CD4-positive, alpha-beta memory T cell (primary cell): ENCODE measurements around the gene OR2F2. TPM values are rescaled to one million over a fixed set of nuclear protein-coding genes. Genes with fewer than 3 reads are reported as not detected.

ENCODE experiments used
- CTCF ChIA-PET: fragments of 350-600 bp; sonication (Branson Sonifier 250); formaldehyde crosslinking; loops from one replicate; lab custom pipeline; 2021; ENCODE audit warnings: inconsistent platforms; ENCODE audit not compliant: partially characterized antibody; lab: Charles Lee
- POLR2A ChIA-PET: fragments of 350-600 bp; sonication (Branson Sonifier 250); formaldehyde crosslinking; loops from one replicate; lab custom pipeline; 2021; ENCODE audit not compliant: partially characterized antibody; lab: Charles Lee
- DNase-seq, 5 donors: peaks; one replicate each; pipeline versions ENCODE4 v3.0.0 to v3.0.0-alpha.2; 2020 to 2022; ENCODE audit warnings: mixed read lengths in 1 of 5
- H3K27ac ChIP-seq: one replicate; pipeline ENCODE4 v1.7.0; 2013; ENCODE audit warnings: low read depth, low read length
- H3K27me3 ChIP-seq: 2 replicates; pipeline ENCODE4 v1.7.0; 2013; ENCODE audit warnings: mild to moderate bottlenecking, low read length, moderate library complexity; ENCODE audit not compliant: insufficient read depth
- H3K36me3 ChIP-seq: 2 replicates; pipeline ENCODE4 v1.7.0; 2013; ENCODE audit warnings: mild to moderate bottlenecking, low read length, moderate library complexity; ENCODE audit not compliant: insufficient read depth
- H3K4me1 ChIP-seq: 2 replicates; pipeline ENCODE4 v1.7.0; 2013; ENCODE audit warnings: mild to moderate bottlenecking, low read length, moderate library complexity; ENCODE audit not compliant: insufficient read depth
- H3K4me3 ChIP-seq, 2 donors: one replicate each; pipeline ENCODE4 v1.7.0; 2013; ENCODE audit warnings: low read length in 2 of 2, mild to moderate bottlenecking in 1 of 2
- H3K9me3 ChIP-seq, 2 donors: one replicate each; pipeline ENCODE4 v1.7.0; 2013; ENCODE audit warnings: low read length in 2 of 2, control low read depth in 1 of 2; ENCODE audit not compliant: control insufficient read depth in 1 of 2
- H3K27ac Mint-ChIP-seq, 7 donors: one replicate each; pipeline ENCODE4 v1.8.0; 2020 to 2021; ENCODE audit warnings: mixed read lengths in 7 of 7, mild to moderate bottlenecking in 6 of 7, inconsistent platforms in 3 of 7, moderate library complexity in 3 of 7
- H3K27me3 Mint-ChIP-seq, 2 donors: one replicate each; pipeline ENCODE4 v1.8.0; 2020 to 2021; ENCODE audit warnings: mixed read lengths in 2 of 2
- H3K36me3 Mint-ChIP-seq, 2 donors: one replicate each; pipeline ENCODE4 v1.8.0; 2020 to 2021; ENCODE audit warnings: mixed read lengths in 2 of 2, inconsistent platforms in 1 of 2, mild to moderate bottlenecking in 1 of 2
- H3K4me1 Mint-ChIP-seq, 4 donors: one replicate each; pipeline ENCODE4 v1.8.0; 2020 to 2021; ENCODE audit warnings: mixed read lengths in 4 of 4, mild to moderate bottlenecking in 1 of 4
- H3K4me3 Mint-ChIP-seq, 8 donors: one replicate each; pipeline ENCODE4 v1.8.0; 2020 to 2021; ENCODE audit warnings: mixed read lengths in 8 of 8, mild to moderate bottlenecking in 7 of 8, moderate library complexity in 6 of 8, inconsistent platforms in 3 of 8
- H3K9me3 Mint-ChIP-seq, 8 donors: one replicate each; pipeline ENCODE4 v1.8.0; 2020 to 2021; ENCODE audit warnings: mixed read lengths in 8 of 8, mild to moderate bottlenecking in 5 of 8, inconsistent platforms in 3 of 8, moderate library complexity in 1 of 8
- intact Hi-C: fragments of 100-400 bp; cut with micrococcal nuclease; formaldehyde crosslinking; loops from one replicate; pipeline ENCODE4 v1.15.1; 2023
- polyA plus RNA-seq, 2 donors: library from polyadenylated mRNA; unstranded; fragments of 300-500 nt; fragmentation: Illumina TruSeq; gene quantifications; one replicate each; pipeline ENCODE4 v1.2.3, GENCODE V29; 2021
- total RNA-seq, 2 experiments: library from RNA; stranded (reverse); gene quantifications; one replicate each; pipeline ENCODE4 v1.2.3, GENCODE V29; 2021

The OR2F2 gene
- total and polyA plus RNA-seq, 4 experiments from 2014 or later = not detected

DNA sequence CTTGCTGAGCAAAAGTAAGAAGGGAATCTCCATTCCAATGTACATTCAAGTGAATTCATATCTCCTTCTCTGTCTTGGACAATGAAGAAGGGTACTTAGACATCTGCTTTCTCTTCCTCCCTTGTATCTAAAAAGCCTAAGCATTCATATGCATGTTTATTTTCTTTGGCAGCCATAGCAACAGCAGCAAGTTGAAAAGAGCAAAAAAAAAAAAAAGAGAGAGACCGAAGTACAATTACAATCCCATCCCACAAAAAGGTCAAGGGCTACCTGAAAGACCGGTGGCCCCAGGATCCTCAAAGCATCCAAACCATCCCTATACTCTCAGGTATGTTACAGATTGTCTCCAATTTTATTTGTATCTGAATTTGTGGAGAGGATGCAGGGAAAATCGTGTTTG is 23.7 kb downstream of the OR2F2 start:
- Histone ChIP-seq H3K27me3 (no peaks in the 10 kb centered on the region), H3K27ac (no peak overlapping the region), H3K4me3 (no peak overlapping the region), H3K36me3 (no peaks in the 10 kb centered on the region), H3K9me3 (no peaks in the 10 kb centered on the region), H3K4me1 (no peaks in the 10 kb centered on the region)
- H3K4me3 Mint-ChIP-seq = no peak overlapping the region
- H3K27ac Mint-ChIP-seq = no peak overlapping the region
- H3K9me3 Mint-ChIP-seq = no peaks in the 10 kb centered on the region
- ChIA-PET CTCF (no interaction called here), POLR2A (no interaction called here)
- no peaks in the 10 kb centered on the region for H3K4me1 Mint-ChIP-seq
- H3K36me3 Mint-ChIP-seq = no peaks in the 10 kb centered on the region
- no peak for DNase-seq
- intact Hi-C loops = no loop called here
- peaks cover 8 to 10% of the 10 kb centered on the region in 2 donors for H3K27me3 Mint-ChIP-seq

- Histone ChIP-seq H3K36me3 (no peaks in the 10 kb centered on the region), H3K27ac (no peak overlapping the region), H3K4me1 (no peaks in the 10 kb centered on the region), H3K9me3 (no peaks in the 10 kb centered on the region), H3K4me3 (no peak overlapping the region), H3K27me3 (no peaks in the 10 kb centered on the region)
- Mint-ChIP-seq H3K27ac (no peak overlapping the region), H3K27me3 (peaks cover 10 to 11% of the 10 kb centered on the region in 2 donors), H3K9me3 (no peaks in the 10 kb centered on the region), H3K36me3 (no peaks in the 10 kb centered on the region), H3K4me3 (no peak overlapping the region), H3K4me1 (no peaks in the 10 kb centered on the region)
- intact Hi-C loops = no loop called here
- no peak for DNase-seq
- CTCF ChIA-PET = no interaction called here
- POLR2A ChIA-PET = no interaction called here
Measured at GRCh38 chr7:143960813-143961610, 26.0 kb downstream of the OR2F2 start.

GRCh38 chr7:143965280-143965679 is 30.2 kb downstream of the OR2F2 start:
- peaks cover 4 to 12% of the 10 kb centered on the region in 2 donors for H3K27me3 Mint-ChIP-seq
- no peaks in the 10 kb centered on the region for H3K36me3 ChIP-seq
- no peak overlapping the region for H3K4me3 Mint-ChIP-seq
- H3K4me1 ChIP-seq = no peaks in the 10 kb centered on the region
- no peaks in the 10 kb centered on the region for H3K9me3 ChIP-seq
- DNase-seq = no peak
- intact Hi-C loops = no loop called here
- H3K4me1 Mint-ChIP-seq = no peaks in the 10 kb centered on the region
- H3K36me3 Mint-ChIP-seq = no peaks in the 10 kb centered on the region
- no peak overlapping the region for H3K27ac ChIP-seq
- H3K27me3 ChIP-seq = no peaks in the 10 kb centered on the region
- peaks cover 0 to 2% (median 0%) of the 10 kb centered on the region in 8 donors for H3K9me3 Mint-ChIP-seq
- H3K4me3 ChIP-seq = no peak overlapping the region
- no peak overlapping the region for H3K27ac Mint-ChIP-seq
- ChIA-PET POLR2A (no interaction called here), CTCF (no interaction called here)

- Mint-ChIP-seq H3K27me3 (peaks cover 3 to 14% of the 10 kb centered on the region in 2 donors), H3K4me1 (no peaks in the 10 kb centered on the region), H3K36me3 (no peaks in the 10 kb centered on the region), H3K4me3 (no peak overlapping the region), H3K9me3 (peaks cover 0 to 6% (median under 1%) of the 10 kb centered on the region in 8 donors), H3K27ac (no peak overlapping the region)
- no peak overlapping the region for H3K27ac ChIP-seq
- no peaks in the 10 kb centered on the region for H3K27me3 ChIP-seq
- no peaks in the 10 kb centered on the region for H3K36me3 ChIP-seq
- no peaks in the 10 kb centered on the region for H3K4me1 ChIP-seq
- intact Hi-C loops = no loop called here
- H3K4me3 ChIP-seq = no peak overlapping the region
- CTCF ChIA-PET = no interaction called here
- H3K9me3 ChIP-seq = no peaks in the 10 kb centered on the region
- no peak for DNase-seq
- POLR2A ChIA-PET = no interaction called here
Measured at GRCh38 chr7:143967398-143967797, 32.4 kb downstream of the OR2F2 start.

DNA sequence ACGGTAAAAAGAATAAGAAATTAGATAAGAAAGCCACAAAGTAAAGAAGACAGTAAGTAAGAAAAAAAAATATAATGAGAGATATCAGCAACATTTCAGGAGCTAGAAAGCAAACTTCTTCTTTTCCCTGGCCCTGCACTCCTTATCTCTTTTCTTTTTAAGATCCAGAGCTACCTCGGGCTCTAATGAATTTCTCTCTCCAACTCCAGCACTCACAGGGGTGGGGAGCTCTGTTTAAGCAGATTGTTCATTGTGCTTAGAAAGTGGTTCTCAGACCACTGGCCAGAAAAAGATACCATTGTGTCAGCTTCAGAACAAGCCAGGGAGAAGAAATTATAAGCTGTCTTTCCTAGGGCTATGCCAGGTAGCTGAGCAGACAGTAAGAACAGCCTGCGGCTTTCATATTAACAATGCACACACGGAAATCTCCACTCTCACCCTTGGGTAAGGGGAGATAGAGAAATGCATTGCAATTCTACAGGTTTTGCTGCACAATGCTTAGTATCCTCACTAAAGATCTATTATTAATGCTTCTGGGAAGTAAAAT is 38.9 kb downstream of the OR2F2 start:
- H3K4me1 ChIP-seq = no peaks in the 10 kb centered on the region
- H3K27ac ChIP-seq = no peak overlapping the region
- no peaks in the 10 kb centered on the region for H3K36me3 Mint-ChIP-seq
- H3K9me3 ChIP-seq = no peaks in the 10 kb centered on the region
- DNase-seq = no peak
- intact Hi-C loops = loop anchor here (1.0 kb wide), 1 partner anchor 13 kb away; no protein-coding TSS in a partner anchor
- no peak overlapping the region for H3K4me3 Mint-ChIP-seq
- CTCF ChIA-PET = no interaction called here
- no peaks in the 10 kb centered on the region for H3K36me3 ChIP-seq
- no peaks in the 10 kb centered on the region for H3K27me3 ChIP-seq
- no peak overlapping the region for H3K27ac Mint-ChIP-seq
- no peak overlapping the region for H3K4me3 ChIP-seq
- peaks cover 3% of the 10 kb centered on the region in 2 donors for H3K27me3 Mint-ChIP-seq
- POLR2A ChIA-PET = no interaction called here
- no peaks in the 10 kb centered on the region for H3K4me1 Mint-ChIP-seq
- peaks cover 0 to 6% (median 0%) of the 10 kb centered on the region in 8 donors for H3K9me3 Mint-ChIP-seq

DNA sequence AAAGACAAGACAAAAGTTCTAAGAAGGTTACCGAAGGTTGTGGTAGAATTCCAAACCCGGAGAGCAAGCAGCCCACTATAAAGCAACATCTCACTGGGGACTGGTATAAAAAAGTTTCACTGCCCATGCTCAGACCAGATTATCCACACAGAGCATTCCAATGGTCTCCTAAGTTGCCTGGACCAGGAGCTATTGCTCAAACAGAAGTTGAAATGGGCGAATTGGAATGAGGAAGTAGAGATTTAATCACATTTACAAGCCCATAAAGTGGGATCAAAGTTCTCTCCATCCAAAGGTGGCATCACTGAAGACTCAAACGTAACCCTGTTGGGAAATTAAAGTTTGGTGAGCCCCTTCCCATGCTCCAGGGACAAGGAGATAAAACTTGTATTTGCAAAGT is 39.4 kb downstream of the OR2F2 start:
- ChIA-PET POLR2A (no interaction called here), CTCF (no interaction called here)
- no peak for DNase-seq
- peaks cover 0 to 6% (median 0%) of the 10 kb centered on the region in 8 donors for H3K9me3 Mint-ChIP-seq
- H3K27ac ChIP-seq = no peak overlapping the region
- no peaks in the 10 kb centered on the region for H3K4me1 Mint-ChIP-seq
- H3K4me1 ChIP-seq = no peaks in the 10 kb centered on the region
- H3K27me3 Mint-ChIP-seq = peaks cover 3% of the 10 kb centered on the region in 2 donors
- H3K4me3 ChIP-seq = no peak overlapping the region
- intact Hi-C loops = no loop called here
- no peak overlapping the region for H3K27ac Mint-ChIP-seq
- H3K9me3 ChIP-seq = no peaks in the 10 kb centered on the region
- H3K27me3 ChIP-seq = no peaks in the 10 kb centered on the region
- no peak overlapping the region for H3K4me3 Mint-ChIP-seq
- H3K36me3 Mint-ChIP-seq = no peaks in the 10 kb centered on the region
- no peaks in the 10 kb centered on the region for H3K36me3 ChIP-seq

- peaks cover 0 to 6% (median 0%) of the 10 kb centered on the region in 8 donors for H3K9me3 Mint-ChIP-seq
- no peaks in the 10 kb centered on the region for H3K9me3 ChIP-seq
- ChIA-PET POLR2A (no interaction called here), CTCF (no interaction called here)
- H3K27ac ChIP-seq = no peak overlapping the region
- H3K27me3 Mint-ChIP-seq = peaks cover 2 to 3% of the 10 kb centered on the region in 2 donors
- H3K36me3 ChIP-seq = no peaks in the 10 kb centered on the region
- no peaks in the 10 kb centered on the region for H3K36me3 Mint-ChIP-seq
- H3K4me3 ChIP-seq = no peak overlapping the region
- H3K4me3 Mint-ChIP-seq = no peak overlapping the region
- H3K27ac Mint-ChIP-seq = no peak overlapping the region
- no peaks in the 10 kb centered on the region for H3K4me1 ChIP-seq
- H3K4me1 Mint-ChIP-seq = no peaks in the 10 kb centered on the region
- no peaks in the 10 kb centered on the region for H3K27me3 ChIP-seq
- intact Hi-C loops = no loop called here
- no peak for DNase-seq
Measured at GRCh38 chr7:143975617-143976016, 40.6 kb downstream of the OR2F2 start.
